SK-N-SH (cell line): ENCODE results near the gene MSH5. TPM values are rescaled to one million over a fixed set of nuclear protein-coding genes. Genes with fewer than 3 reads are reported as not detected.

Experiments used
- CTCF ChIA-PET: fragments of 300-600, 350-600 bp; formaldehyde crosslinking; extraction: SDS; loops from one replicate; lab custom pipeline; 2021; lab: Yijun Ruan, JAX
- POLR2A ChIA-PET: fragments of 350-600 bp; sonication (Branson Sonifier 250); formaldehyde crosslinking; extraction: SDS; loops from one replicate; lab custom pipeline; 2020; ENCODE audit warnings: antibody characterized with exemption, inconsistent platforms; lab: Yijun Ruan, JAX
- DNase-seq: peaks from one replicate; pipeline ENCODE4 v3.0.0; 2012
- H2AFZ ChIP-seq: fragments of 200-600 bp; sonication (generic); 2 replicates; pipeline ENCODE4 v1.8.1; 2016; ENCODE audit warnings: antibody characterized with exemption, mild to moderate bottlenecking, low read depth
- H3F3A ChIP-seq: fragments of 200-600 bp; sonication (generic); replicated peaks from 2 replicates; pipeline ENCODE3; 2016; ENCODE audit warnings: antibody characterized with exemption, mild to moderate bottlenecking; ENCODE audit not compliant: insufficient read depth
- H3K27ac ChIP-seq, 2 experiments: fragments of 200-500 bp in 1 of 2; fragments of 200-600 bp in 1 of 2; sonication (Bioruptor generic) in 1 of 2; sonication (generic), shearing (Covaris generic) in 1 of 2; 2 replicates each; pipeline versions ENCODE4 v1.5.1 to v1.6.1; 2014 to 2016; ENCODE audit warnings: low read depth in 2 of 2, inconsistent platforms in 1 of 2, low read length in 1 of 2, mild to moderate bottlenecking in 1 of 2, mixed read lengths in 1 of 2
- H3K27me3 ChIP-seq: fragments of 200-600 bp; sonication (generic), shearing (Covaris generic); 2 replicates; pipeline ENCODE4 v1.6.1; 2016; ENCODE audit warnings: mixed run types; ENCODE audit not compliant: insufficient read depth
- H3K36me3 ChIP-seq, 2 experiments: fragments of 200-500 bp in 1 of 2; fragments of 200-600 bp in 1 of 2; sonication (Bioruptor generic) in 1 of 2; sonication (generic) in 1 of 2; replicated peaks in 1 of 2; 2 replicates each; pipeline versions ENCODE3 to v1.5.1; 2014 to 2016; ENCODE audit warnings: low read length in 1 of 2, mild to moderate bottlenecking in 1 of 2; ENCODE audit not compliant: insufficient read depth in 2 of 2, control insufficient read depth in 1 of 2
- H3K4me1 ChIP-seq, 2 experiments: fragments of 200-500 bp in 1 of 2; fragments of 200-600 bp in 1 of 2; sonication (Bioruptor generic) in 1 of 2; sonication (generic), shearing (Covaris generic) in 1 of 2; 2 replicates each; pipeline versions ENCODE4 v1.5.1 to v1.6.1; 2014 to 2016; ENCODE audit warnings: low read depth in 1 of 2, low read length in 1 of 2, mixed run types in 1 of 2; ENCODE audit not compliant: insufficient read depth in 2 of 2, control insufficient read depth in 1 of 2
- H3K4me2 ChIP-seq: fragments of 200-600 bp; sonication (generic), shearing (Covaris generic); 2 replicates; pipeline ENCODE4 v1.6.1; 2017; ENCODE audit warnings: mixed run types
- H3K4me3 ChIP-seq, 2 experiments: fragments of 200-500 bp in 1 of 2; fragments of 200-600 bp in 1 of 2; sonication (Bioruptor generic) in 1 of 2; sonication (generic), shearing (Covaris generic) in 1 of 2; 2 replicates each; pipeline versions ENCODE4 v1.5.1 to v1.8.1; 2014 to 2016; ENCODE audit warnings: low read depth in 2 of 2, inconsistent platforms in 1 of 2, low read length in 1 of 2, mild to moderate bottlenecking in 1 of 2, mixed read lengths in 1 of 2, moderate library complexity in 1 of 2
- H3K79me2 ChIP-seq: fragments of 200-600 bp; sonication (generic); 2 replicates; pipeline ENCODE4 v1.8.1; 2017; ENCODE audit warnings: mild to moderate bottlenecking; ENCODE audit not compliant: insufficient read depth
- H3K9ac ChIP-seq: fragments of 200-600 bp; sonication (generic); 2 replicates; pipeline ENCODE4 v1.6.1; 2017; ENCODE audit warnings: mixed run types
- H3K9me2 ChIP-seq: fragments of 200-600 bp; sonication (generic); 2 replicates; pipeline ENCODE4 v1.6.1; 2017; ENCODE audit warnings: mixed run types
- H3K9me3 ChIP-seq: fragments of 200-600 bp; sonication (generic); 2 replicates; pipeline ENCODE4 v1.6.1; 2017; ENCODE audit warnings: mixed run types, mild to moderate bottlenecking, moderate library complexity
- H4K20me1 ChIP-seq: fragments of 200-600 bp; sonication (generic); 2 replicates; pipeline ENCODE4 v1.6.1; 2017; ENCODE audit warnings: mild to moderate bottlenecking, mixed run types; ENCODE audit not compliant: insufficient read depth
- IRF3 ChIP-seq: fragments of 150-350 bp; IDR thresholded peaks from 2 replicates; pipeline ENCODE4 v1.6.1; 2016; ENCODE audit warnings: mild to moderate bottlenecking, low read depth, low read length
- REST ChIP-seq: IDR thresholded peaks from 2 replicates; pipeline ENCODE4 v1.6.1; 2012; ENCODE audit warnings: mild to moderate bottlenecking, low read depth, low read length, moderate library complexity
- ZBTB33 ChIP-seq: IDR thresholded peaks from 2 replicates; pipeline ENCODE4 v1.4.0; 2012; ENCODE audit warnings: low read depth, borderline replicate concordance
- WGBS: methylation state at CpG from one replicate; pipeline ENCODE4 v1.1.6; 2017; ENCODE audit warnings: low lambda C conversion rate; 5-methylcytosine and 5-hydroxymethylcytosine counted together
- polyA plus RNA-seq, 3 experiments: library from polyadenylated mRNA; depleted of rRNA; stranded (reverse); fragments of >200 nt; gene quantifications; 2 replicates each; pipeline ENCODE4 v1.2.3, GENCODE V29; 2012

MSH5 gene
- polyA plus RNA-seq, 1 of the 3 experiments (the other 2 are of a cell fraction), result 16.0 TPM

GRCh38 chr6:31737991-31738979, 1.5 kb upstream of the MSH5 start (continued):
- no peak for TF ChIP-seq IRF3
- TF ChIP-seq, all 33 proteins: peak for 7

- Histone ChIP-seq H2AFZ (peak overlapping the region; percentile 79), H3F3A (peaks cover 17% of the 10 kb centered on the region), H3K9me3 (no peaks in the 10 kb centered on the region), H3K27ac (peak overlapping the region; percentile 44 to 65), H3K9ac (peak overlapping the region; percentile 92), H3K4me1 (peaks cover 11 to 24% of the 10 kb centered on the region in 2 experiments; a peak in 3 of 4 replicates), H4K20me1 (no peaks in the 10 kb centered on the region), H3K79me2 (peaks cover 30% of the 10 kb centered on the region), H3K36me3 (peaks cover 6 to 7% of the 10 kb centered on the region in 2 experiments), H3K4me2 (peak overlapping the region; percentile 97), H3K4me3 (peak overlapping the region; percentile 77 to 83), H3K9me2 (no peaks in the 10 kb centered on the region), H3K27me3 (no peaks in the 10 kb centered on the region)
- no peak for DNase-seq
- TF ChIP-seq REST, result 0 out of 2 replicates have a peak, but pooled peaks have one; percentile 47
- no peak for TF ChIP-seq ZBTB33
- ChIA-PET POLR2A (interaction anchor here (0.8 to 1.3 kb wide), 4 partner anchors 8 to 157 kb away, joined by 3 to 4 read pairs (median 4); partner anchors contain the start of gene EHMT2), CTCF (interaction anchor here (0.5 to 5.5 kb wide), 8 partner anchors 11 to 1609 kb away, joined by 3 to 39 read pairs (median 6); partner anchors contain the start of genes C6orf47 and DDAH2)
- WGBS, result 19% methylated on average over 29 of the region's 29 CpGs
Measured at GRCh38 chr6:31740397-31741223, 805 bp downstream of the MSH5 start.
